ENCODE data around the gene SPEF2. TPM values are rescaled to one million over a fixed set of nuclear protein-coding genes. Genes with fewer than 3 reads are reported as not detected.

The SPEF2 gene
- total RNA-seq, 2 donors from 2014 or later, result 1.9 to 16.2 TPM

DNA sequence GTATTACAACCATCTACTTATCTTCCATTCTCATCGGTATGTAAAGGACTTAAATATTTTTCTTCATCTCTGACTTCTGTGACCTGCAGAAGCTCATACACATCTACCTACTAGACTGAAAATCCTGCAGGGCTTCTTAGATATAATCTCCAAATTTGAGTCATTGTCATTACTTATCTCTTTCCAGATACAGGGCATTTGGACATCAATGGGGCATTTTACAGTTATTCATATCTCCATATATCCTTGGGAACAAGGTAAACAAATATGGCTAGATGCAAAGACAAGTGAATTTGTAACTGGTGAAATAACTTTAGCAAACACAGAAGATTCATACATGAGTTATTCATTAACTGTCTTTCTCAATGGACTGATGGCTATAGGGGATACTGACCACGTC, 201.4 kb downstream of the SPEF2 start:
- no peak for ATAC-seq (ENCODE audit: insufficient number of reproducible peaks, low FRiP score, low read depth)
- H3K4me3 ChIP-seq, result no peak overlapping the region
- no peaks in the 10 kb centered on the region for H3K27me3 ChIP-seq (replicated peaks; ENCODE audit: insufficient read depth)
- no peaks in the 10 kb centered on the region for H3K9me3 ChIP-seq
- H3K4me1 ChIP-seq (ENCODE audit: control insufficient read depth in 1 of 2, low read depth in 2 of 2), result no peaks in the 10 kb centered on the region
- TF ChIP-seq, protein P1, sequence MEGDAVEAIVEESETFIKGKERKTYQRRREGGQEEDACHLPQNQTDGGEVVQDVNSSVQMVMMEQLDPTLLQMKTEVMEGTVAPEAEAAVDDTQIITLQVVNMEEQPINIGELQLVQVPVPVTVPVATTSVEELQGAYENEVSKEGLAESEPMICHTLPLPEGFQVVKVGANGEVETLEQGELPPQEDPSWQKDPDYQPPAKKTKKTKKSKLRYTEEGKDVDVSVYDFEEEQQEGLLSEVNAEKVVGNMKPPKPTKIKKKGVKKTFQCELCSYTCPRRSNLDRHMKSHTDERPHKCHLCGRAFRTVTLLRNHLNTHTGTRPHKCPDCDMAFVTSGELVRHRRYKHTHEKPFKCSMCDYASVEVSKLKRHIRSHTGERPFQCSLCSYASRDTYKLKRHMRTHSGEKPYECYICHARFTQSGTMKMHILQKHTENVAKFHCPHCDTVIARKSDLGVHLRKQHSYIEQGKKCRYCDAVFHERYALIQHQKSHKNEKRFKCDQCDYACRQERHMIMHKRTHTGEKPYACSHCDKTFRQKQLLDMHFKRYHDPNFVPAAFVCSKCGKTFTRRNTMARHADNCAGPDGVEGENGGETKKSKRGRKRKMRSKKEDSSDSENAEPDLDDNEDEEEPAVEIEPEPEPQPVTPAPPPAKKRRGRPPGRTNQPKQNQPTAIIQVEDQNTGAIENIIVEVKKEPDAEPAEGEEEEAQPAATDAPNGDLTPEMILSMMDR (IDR thresholded peaks at IDR 0.05), result no peak
- H3K36me3 ChIP-seq, result no peaks in the 10 kb centered on the region
- DNase-seq (ENCODE audit: low spot score), result no peak
- no peak overlapping the region for H3K27ac ChIP-seq

DNA sequence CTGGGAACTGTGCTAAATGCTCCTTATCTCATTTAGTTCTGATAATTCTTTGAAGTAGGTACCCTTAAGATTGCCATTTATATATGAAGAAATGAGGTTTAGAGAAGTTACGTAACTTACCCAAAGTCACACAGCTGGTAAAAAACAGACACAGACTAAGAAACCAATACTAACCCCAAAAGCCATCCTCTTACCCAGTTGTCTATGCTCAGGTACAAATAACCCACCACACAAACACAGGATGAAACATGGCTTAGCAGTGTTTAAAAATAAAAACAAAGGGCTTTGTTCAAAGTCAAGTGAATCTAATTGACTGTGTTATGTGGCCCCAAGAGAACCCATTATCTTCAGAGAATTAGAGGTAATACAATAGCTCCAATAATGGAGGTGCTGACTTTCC, 202.0 kb downstream of the SPEF2 start:
- ATAC-seq (ENCODE audit: insufficient number of reproducible peaks, low FRiP score, low read depth) (no peak), DNase-seq (ENCODE audit: low spot score) (no peak)
- TF ChIP-seq, protein P1 (IDR thresholded peaks at IDR 0.05), result no peak
- H3K27ac ChIP-seq, result no peak overlapping the region
- no peak overlapping the region for H3K4me3 ChIP-seq
- H3K4me1 ChIP-seq (ENCODE audit: control insufficient read depth in 1 of 2, low read depth in 2 of 2), result no peaks in the 10 kb centered on the region
- no peaks in the 10 kb centered on the region for H3K9me3 ChIP-seq
- no peaks in the 10 kb centered on the region for H3K27me3 ChIP-seq (replicated peaks; ENCODE audit: insufficient read depth)
- H3K36me3 ChIP-seq, result no peaks in the 10 kb centered on the region

DNA sequence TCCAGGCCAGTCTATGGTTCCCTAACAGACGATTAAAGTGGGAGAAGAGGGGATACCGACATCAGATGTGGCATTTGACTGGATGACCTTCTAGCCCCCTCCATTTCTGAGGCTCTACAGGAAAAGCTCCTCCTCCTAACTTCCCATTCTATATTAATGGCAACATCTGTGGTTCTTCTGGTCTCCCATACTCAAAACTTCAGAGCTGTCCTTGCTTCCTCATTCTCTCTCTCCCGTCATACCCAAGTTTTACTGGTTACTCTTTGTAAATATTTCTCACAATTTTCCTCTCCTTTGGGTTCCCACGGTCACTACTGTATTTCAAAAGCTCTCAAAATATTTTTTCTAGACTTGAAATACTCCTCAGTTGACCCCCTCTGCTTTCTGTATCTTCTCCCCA, 203.1 kb downstream of the SPEF2 start:
- ATAC-seq (ENCODE audit: insufficient number of reproducible peaks, low FRiP score, low read depth) (no peak), DNase-seq (ENCODE audit: low spot score) (no peak)
- TF ChIP-seq, protein P1 (IDR thresholded peaks at IDR 0.05), result no peak
- H3K27me3 ChIP-seq (replicated peaks; ENCODE audit: insufficient read depth), result no peaks in the 10 kb centered on the region
- H3K9me3 ChIP-seq, result no peaks in the 10 kb centered on the region
- H3K27ac ChIP-seq, result no peak overlapping the region
- H3K36me3 ChIP-seq, result no peaks in the 10 kb centered on the region
- no peaks in the 10 kb centered on the region for H3K4me1 ChIP-seq (ENCODE audit: control insufficient read depth in 1 of 2, low read depth in 2 of 2)
- H3K4me3 ChIP-seq, result no peak overlapping the region

DNA sequence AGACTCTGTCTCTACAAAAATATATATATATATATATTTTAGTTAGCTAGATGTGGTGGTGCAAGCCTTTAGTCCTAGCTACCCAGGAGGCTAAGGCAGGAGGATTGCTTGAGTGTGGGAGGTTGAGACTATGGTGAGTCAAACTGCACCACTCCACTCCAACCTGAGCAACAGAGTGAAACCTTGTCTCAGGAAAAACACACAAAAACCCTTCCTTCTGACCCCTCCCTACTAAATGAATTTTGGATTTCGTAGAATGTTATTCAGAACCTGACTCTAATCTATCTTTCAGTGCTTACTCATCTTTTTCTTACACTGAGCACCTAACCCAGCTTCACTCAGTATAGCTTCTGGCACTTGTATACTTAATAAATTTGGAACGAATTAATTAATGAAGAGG, 203.8 kb downstream of the SPEF2 start:
- no peaks in the 10 kb centered on the region for H3K36me3 ChIP-seq
- no peak overlapping the region for H3K27ac ChIP-seq
- ATAC-seq (ENCODE audit: insufficient number of reproducible peaks, low FRiP score, low read depth) (no peak), DNase-seq (ENCODE audit: low spot score) (no peak)
- H3K9me3 ChIP-seq, result no peaks in the 10 kb centered on the region
- TF ChIP-seq, protein P1 (IDR thresholded peaks at IDR 0.05), result no peak
- no peaks in the 10 kb centered on the region for H3K4me1 ChIP-seq (ENCODE audit: control insufficient read depth in 1 of 2, low read depth in 2 of 2)
- no peaks in the 10 kb centered on the region for H3K27me3 ChIP-seq (replicated peaks; ENCODE audit: insufficient read depth)
- no peak overlapping the region for H3K4me3 ChIP-seq

DNA sequence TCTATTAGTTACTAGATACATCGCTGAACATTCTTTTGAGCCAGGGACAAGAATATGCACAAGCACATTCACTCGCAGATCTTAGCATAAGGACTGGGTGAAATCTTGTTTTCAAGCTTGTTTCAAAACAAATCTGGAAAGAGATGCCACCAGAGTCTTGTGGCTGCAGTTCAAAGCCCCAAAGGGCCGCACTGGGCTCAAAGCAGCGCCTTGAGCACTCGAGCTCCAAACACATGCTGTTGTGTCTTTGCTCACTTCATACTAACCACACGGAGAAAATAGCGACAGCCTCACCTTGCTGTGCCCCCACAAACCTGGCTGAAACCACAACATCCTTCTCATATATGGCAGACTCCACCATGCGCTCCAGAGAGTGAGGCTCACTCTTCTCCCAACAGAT, 204.8 kb downstream of the SPEF2 start:
- H3K4me1 ChIP-seq (ENCODE audit: control insufficient read depth in 1 of 2, low read depth in 2 of 2), result no peaks in the 10 kb centered on the region
- no peak for DNase-seq (ENCODE audit: low spot score)
- TF ChIP-seq, protein P1 (IDR thresholded peaks at IDR 0.05), result no peak
- no peaks in the 10 kb centered on the region for H3K27me3 ChIP-seq (replicated peaks; ENCODE audit: insufficient read depth)
- H3K4me3 ChIP-seq, result no peak overlapping the region
- H3K9me3 ChIP-seq, result no peaks in the 10 kb centered on the region
- no peak overlapping the region for H3K27ac ChIP-seq
- no peaks in the 10 kb centered on the region for H3K36me3 ChIP-seq
- ATAC-seq (ENCODE audit: insufficient number of reproducible peaks, low FRiP score, low read depth), result no peak

Measured in thoracic aorta (tissue), 2 donors.